GM18858 (cell line): ENCODE measurements around the gene DUOX1.

Experiments used
- ATAC-seq: cut with Tn5 transposase; IDR thresholded peaks from one replicate; pipeline ENCODE4 v1.9.1; 2021; ENCODE audit not compliant: unreplicated experiment

The DUOX1 gene

DNA sequence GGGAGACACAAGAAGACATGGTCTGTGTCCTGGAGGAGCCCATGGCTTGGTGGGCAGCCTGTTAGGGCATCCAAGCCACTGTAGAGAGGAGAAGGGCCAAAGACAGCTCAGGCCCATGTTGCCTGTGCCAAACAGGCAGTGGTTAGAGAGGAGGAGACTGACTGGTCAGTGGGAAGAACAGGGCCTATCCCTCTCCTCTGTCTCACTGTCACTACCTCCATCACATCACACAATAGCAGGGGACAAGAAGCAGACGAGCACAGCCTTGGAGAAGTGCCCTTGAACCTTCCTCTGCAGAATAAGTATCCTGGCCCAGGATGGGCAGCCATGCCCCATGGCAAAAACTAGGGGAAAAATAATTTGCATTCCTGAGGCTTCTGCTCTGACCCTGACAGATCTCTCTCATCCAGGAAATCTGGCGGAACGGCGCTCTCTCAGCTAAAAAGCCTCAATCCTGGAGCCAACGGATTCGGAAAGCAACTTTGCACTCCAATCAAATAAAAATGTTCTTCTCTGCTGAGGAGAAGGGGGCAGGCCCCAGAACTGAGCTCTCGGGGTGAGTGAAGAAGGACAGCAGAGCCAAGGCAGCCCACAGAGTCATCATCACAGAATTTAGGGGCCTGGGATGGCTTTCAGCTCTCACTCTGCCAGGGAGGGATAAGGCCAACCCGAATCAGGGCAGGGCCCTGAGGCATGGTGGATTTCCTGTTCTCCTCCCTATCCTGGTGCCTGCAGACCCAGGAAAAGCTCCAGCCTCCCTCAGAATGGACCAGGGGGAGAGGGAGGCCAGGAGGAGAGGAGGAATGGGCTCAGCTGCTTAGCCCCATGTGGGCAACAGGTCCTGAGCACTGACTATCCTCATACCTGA, 56.3 kb downstream of the DUOX1 start:
- no peak for ATAC-seq

GRCh38 chr15:45186771-45187577, 57.2 kb downstream of the DUOX1 start:
- no peak for ATAC-seq

GRCh38 chr15:45187578-45187893, 57.7 kb downstream of the DUOX1 start:
- no peak for ATAC-seq

- no peak for ATAC-seq
Observed at GRCh38 chr15:45187894-45188830, 58.4 kb downstream of the DUOX1 start, which contains the start of gene SHF. SHF (minus strand) TSS chr15:45187966; CDS start chr15:45187951, 15 bp downstream.

DNA sequence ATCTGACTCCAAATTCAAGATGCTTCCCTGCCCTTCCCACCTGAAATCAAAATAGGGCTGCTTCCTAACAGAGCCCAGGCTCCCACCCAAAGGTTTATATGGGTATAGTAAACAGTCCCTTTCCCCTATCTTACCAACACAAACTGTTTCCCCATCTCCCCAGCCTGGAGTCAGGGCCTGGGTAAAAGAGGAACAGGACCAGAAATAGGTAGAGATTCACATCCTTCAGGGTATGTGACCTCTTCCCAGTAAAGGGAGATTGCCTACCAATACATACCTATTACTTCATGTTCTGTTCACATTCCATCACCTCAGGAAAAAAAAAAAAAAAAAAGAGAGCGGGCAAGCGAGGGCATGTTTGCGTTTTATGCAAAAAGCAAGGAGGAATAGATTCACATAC, 67.7 kb downstream of the DUOX1 start:
- no peak for ATAC-seq

DNA sequence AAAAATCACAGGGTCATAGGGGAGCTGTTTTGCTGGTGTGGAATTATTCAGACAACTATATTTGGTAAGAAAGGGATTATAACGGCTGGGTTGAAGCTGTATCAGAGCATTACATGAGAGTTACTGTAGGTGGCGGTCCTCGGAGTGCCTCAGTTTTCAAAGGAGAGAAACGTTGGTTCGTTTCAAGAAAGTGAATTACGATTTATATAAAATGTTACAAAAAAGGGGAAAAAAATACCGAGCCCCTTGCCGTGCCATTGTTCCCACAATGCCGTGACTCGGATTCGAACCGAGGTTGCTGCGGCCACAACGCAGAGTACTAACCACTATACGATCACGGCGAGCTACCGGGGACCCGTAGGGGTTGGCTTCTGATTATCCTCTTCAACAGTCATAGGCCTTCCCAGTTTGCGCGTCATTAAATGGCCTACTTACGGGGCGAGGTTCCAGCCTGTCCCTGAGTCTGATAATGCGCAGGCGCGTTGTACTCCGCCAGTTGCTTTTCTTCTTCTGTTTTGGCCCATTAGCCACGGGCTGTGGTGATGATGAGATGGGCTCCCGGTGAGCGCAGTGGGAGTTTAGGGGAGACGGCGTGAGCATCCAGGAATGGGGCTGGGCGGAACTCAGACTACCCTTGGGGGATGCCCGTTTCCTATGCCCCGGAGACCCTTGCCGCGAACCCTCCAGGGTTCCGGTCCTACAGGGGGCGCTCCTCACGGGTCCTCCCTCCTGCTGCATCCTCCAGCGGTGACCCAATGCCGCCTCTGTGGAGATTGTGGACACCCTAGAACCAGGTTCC, 68.7 kb downstream of the DUOX1 start:
- ATAC-seq, result peak; percentile 51

GRCh38 chr15:45199136-45199810, 69.5 kb downstream of the DUOX1 start:
- no peak for ATAC-seq

DNA sequence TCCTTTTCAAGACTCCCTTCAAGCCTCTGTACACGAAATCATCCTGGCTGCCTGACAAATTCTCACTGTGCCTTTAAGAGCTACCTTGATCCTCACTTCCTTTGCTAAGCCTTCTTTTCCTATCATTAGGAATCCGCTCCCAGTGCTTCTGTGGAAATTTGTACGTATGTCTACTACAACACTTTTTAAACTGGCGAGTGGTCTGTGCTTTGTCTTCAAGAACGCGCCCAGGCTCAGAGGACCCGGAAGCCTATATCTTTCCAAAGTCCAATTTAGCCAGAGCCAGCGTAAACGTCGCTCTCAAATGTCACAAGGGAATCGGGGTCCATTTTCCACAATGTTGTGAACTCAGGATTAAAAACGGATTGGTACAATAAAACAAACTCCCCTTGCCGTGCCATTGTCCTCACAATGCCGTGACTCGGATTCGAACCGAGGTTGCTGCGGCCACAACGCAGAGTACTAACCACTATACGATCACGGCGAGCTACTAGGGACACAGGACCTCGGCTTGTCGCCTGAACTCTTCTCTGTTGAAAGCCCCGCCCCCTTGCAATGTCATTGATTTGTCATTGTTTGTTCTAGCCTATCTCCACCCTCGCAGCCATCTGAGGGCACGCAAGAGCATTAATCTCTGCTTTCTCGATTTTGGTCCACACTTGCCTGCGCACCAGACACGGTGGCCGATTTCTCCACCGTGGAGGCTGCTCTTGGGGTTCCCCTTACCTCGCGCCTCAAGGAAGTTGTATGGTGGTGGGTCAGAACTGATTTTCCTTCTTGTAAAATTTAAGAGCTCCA, 70.4 kb downstream of the DUOX1 start:
- ATAC-seq, result peak; percentile 23

DNA sequence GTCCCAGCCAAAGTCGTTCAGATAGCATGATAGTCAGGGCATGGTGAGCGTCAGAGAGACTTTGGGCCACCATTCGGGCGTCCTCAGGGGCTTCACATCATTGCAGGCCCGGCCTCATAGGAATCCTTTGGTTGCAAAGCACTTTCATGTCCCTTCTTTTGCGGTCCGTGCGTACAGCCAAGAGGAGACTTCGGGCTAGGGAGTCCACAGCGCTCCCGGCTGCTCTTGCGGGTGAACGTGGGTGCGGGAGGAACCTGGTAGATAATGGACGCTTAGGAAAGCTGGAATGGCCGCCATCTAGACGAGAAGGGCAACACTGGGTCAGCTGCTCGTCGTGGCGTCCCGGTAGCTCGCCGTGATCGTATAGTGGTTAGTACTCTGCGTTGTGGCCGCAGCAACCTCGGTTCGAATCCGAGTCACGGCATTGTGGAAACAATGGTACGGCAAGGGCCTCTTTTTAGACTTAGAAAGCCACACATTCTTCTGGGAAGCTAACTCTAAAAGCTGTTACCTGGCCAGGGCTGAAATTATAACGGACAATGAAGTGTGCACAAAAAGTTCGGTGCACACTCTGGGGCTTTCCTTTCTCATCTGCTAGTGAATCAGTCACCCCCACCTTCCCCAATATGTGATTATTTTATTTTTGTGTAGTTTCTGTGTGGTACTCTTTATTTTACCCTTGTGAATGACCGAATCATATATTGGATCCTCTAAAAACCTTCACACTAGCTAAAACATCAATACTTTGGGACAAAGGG, 71.2 kb downstream of the DUOX1 start:
- no peak for ATAC-seq

GRCh38 chr15:45201557-45201859, 71.7 kb downstream of the DUOX1 start:
- no peak for ATAC-seq

- ATAC-seq, result no peak
Observed at GRCh38 chr15:45201869-45202268, 72.1 kb downstream of the DUOX1 start.

DNA sequence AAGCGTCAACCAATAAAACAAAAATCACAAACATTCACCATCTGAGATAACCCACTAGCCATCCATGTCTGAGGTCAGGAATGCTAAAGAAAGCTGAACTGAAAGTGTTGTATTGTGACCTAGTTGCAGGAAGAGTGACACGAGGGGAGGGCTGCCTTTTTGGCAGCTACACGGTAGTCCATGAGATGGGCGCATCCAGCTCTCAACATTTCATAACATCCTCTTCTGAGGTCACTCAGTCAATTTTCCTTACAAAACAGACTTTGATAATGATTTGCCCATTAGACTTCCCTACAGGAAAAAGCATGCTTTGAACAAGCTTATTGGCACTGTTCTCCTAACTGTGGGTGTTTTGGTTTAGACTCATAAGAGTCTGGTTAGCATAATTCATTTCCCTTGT, 73.4 kb downstream of the DUOX1 start:
- ATAC-seq, result no peak

GRCh38 chr15:45205192-45205591, 75.4 kb downstream of the DUOX1 start:
- ATAC-seq, result no peak

GRCh38 chr15:45212493-45212892, 82.7 kb downstream of the DUOX1 start:
- ATAC-seq, result no peak
